Activated CD8-positive, alpha-beta memory T cell treated with anti-CD3 and anti-CD28 coated beads, Interleukin-2, amount 50 U/mL, for 4 hours (primary cell): ENCODE measurements around the gene CNTN4.

ENCODE experiments used
- DNase-seq: peaks from one replicate; pipeline ENCODE4 v3.0.0-alpha.2; 2020

The CNTN4 gene

GRCh38 chr3:3081381-3082233 is 982.9 kb downstream of the CNTN4 start:
- DNase-seq, result no peak

GRCh38 chr3:3082234-3082924 is 983.7 kb downstream of the CNTN4 start:
- DNase-seq, result no peak

DNA sequence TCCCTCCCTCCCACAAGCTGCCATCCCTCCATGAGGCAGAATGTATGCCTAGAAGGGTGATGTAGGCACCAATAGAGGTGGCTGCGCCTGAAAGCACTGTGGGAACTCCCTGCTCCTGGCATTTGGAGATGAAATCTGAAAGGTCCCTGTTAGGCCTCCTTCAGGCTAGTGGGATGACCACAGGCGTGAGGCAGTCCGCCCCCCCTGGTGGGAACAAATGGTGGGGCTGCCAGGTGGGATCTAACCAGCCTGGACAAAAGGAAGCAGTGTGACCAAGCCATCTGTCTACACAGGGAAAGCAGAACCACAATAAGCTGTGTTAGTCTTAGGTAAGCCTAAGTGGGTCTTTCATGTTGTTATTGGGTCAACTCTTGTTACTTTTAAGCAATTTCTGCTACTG is 986.2 kb downstream of the CNTN4 start:
- no peak for DNase-seq

- DNase-seq, result no peak
Measured at GRCh38 chr3:3085782-3086181, 987.1 kb downstream of the CNTN4 start.

- DNase-seq, result no peak
Measured at GRCh38 chr3:3086239-3086638, 987.6 kb downstream of the CNTN4 start.

DNA sequence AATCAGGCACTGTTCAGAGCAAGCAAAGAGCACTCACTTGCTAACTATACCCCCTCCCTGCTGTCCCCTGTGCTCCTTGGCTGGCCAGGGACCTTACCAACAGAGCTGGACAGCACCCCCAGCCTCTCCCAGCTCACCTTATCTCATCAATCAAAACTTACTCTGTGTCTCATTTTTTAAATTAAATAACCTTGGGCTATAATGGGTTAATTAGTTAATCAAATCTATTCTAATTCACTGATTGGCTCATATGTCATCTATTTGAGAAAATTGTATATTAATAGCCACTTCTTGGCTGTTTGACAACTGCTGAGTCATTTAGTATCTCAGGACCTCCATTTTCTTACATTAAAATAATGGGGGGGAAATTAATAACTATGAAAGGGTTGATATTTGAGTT is 988.6 kb downstream of the CNTN4 start:
- no peak for DNase-seq

- DNase-seq, result no peak
Measured at GRCh38 chr3:3087716-3088465, 989.2 kb downstream of the CNTN4 start.

GRCh38 chr3:3089017-3089416 is 990.4 kb downstream of the CNTN4 start:
- DNase-seq, result no peak

DNA sequence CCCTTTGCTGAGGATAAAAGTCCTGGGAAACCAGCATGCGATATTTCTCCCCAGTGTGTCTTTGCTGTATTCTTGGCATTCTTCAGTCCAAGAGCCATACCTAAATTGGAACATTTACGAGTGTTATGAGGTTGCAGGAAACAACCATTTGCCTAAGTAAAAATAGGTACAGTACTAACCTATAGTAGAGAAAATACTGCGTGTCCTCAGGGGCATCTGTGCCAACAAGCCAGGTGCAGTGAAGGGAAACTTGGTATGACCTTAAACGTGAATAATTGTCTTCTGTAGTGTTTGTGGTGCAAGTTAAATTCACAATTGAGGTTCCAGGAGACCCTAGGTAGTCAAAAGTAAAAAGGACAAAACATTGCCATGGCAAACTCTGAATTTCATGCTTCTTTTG is 999.3 kb downstream of the CNTN4 start:
- no peak for DNase-seq

GRCh38 chr3:3101660-3102458 is 1003.2 kb downstream of the CNTN4 start:
- no peak for DNase-seq

DNA sequence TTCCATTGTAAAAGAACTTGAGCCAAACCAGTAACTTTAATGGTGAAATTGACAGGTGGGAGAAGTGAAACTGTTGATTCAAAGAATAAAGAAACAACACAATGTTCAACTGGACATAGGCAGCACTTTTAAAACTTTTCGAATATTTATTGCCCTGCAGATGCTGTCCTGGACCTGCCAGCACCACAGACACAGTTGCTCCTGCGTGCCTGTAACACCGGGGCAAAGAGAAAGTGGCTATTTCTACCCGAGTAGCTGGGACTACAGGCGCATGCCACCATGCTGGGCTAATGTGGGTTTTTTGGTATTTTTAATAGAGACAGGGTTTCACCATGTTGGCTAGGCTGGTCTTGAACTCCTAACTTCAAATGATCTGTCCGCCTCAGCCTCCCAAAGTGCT is 1004.1 kb downstream of the CNTN4 start:
- DNase-seq, result no peak

- no peak for DNase-seq
Measured at GRCh38 chr3:3105246-3105645, 1006.6 kb downstream of the CNTN4 start.

DNA sequence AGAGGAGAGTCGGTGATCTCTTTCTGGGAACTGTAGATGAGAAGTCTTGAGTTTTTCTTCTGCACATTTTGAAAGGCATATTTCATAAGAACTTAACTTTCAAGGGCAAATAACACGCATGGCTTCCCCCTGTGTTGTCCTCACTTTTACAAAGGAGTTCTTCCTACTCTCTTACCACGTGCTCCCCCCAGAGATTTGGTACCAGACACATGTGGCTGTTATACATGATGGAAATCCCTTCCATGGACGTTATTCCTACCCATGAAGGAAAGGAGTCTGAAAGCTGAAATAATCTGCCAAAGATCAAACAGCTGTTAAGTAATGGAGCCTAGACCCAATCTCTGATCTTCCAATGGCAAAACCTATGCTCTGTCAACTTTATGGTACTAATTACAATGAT is 1007.1 kb downstream of the CNTN4 start:
- DNase-seq, result no peak

- DNase-seq, result no peak
Measured at GRCh38 chr3:3107181-3107580, 1008.5 kb downstream of the CNTN4 start.
